Neural cell (in vitro differentiated cells): ENCODE data around the gene RENBP. TPM values are rescaled to one million over a fixed set of nuclear protein-coding genes. Genes with fewer than 3 reads are reported as not detected.

Source experiments
- H2AFZ ChIP-seq: fragments of 200-600, 300-800 bp; sonication (generic), shearing (Covaris generic); 2 replicates; pipeline ENCODE4 v1.6.0; 2014; ENCODE audit warnings: low read depth, mild to moderate bottlenecking, antibody characterized with exemption, low read length, moderate library complexity
- H3F3A ChIP-seq: fragments of 200-600 bp; shearing (Covaris generic); 2 replicates; pipeline ENCODE4 v1.6.1; 2016; ENCODE audit warnings: mild to moderate bottlenecking, moderate library complexity, mixed read lengths, antibody characterized with exemption, low read length; ENCODE audit not compliant: insufficient read depth, poor library complexity, severe bottlenecking
- H3K27ac ChIP-seq: fragments of 200-600, 300-800 bp; sonication (generic), shearing (Covaris generic); 2 replicates; pipeline ENCODE4 v1.5.1; 2014; ENCODE audit warnings: mild to moderate bottlenecking, low read length, moderate library complexity
- H3K27me3 ChIP-seq: fragments of 300-800, 200-600 bp; sonication (generic), shearing (Covaris generic); 2 replicates; pipeline ENCODE4 v1.6.0; 2014; ENCODE audit warnings: mild to moderate bottlenecking, low read depth, low read length, moderate library complexity; ENCODE audit not compliant: insufficient read depth
- H3K36me3 ChIP-seq: fragments of 300-800, 200-600 bp; sonication (generic), shearing (Covaris generic); 2 replicates; pipeline ENCODE4 v1.5.1; 2014; ENCODE audit warnings: mild to moderate bottlenecking, antibody characterized with exemption, low read length, moderate library complexity; ENCODE audit not compliant: insufficient read depth
- H3K4me2 ChIP-seq: fragments of 300-800, 200-600 bp; sonication (generic), shearing (Covaris generic); 2 replicates; pipeline ENCODE4 v1.6.0; 2014; ENCODE audit warnings: mild to moderate bottlenecking, low read length
- H3K4me3 ChIP-seq: fragments of 300-800, 200-600 bp; sonication (generic), shearing (Covaris generic); 2 replicates; pipeline ENCODE4 v1.5.1; 2014; ENCODE audit warnings: mild to moderate bottlenecking, low read length, moderate library complexity
- H3K79me2 ChIP-seq: fragments of 200-600 bp; shearing (Covaris generic); replicated peaks from 2 replicates; pipeline ENCODE4 v1.6.0; 2014; ENCODE audit warnings: mild to moderate bottlenecking, low read length, moderate library complexity; ENCODE audit not compliant: insufficient read depth
- H3K9ac ChIP-seq: fragments of 300-800, 200-600 bp; sonication (generic), shearing (Covaris generic); 2 replicates; pipeline ENCODE4 v1.6.1; 2016; ENCODE audit warnings: mild to moderate bottlenecking, low read length, mixed read lengths
- H3K9me2 ChIP-seq: fragments of 200-600 bp; shearing (Covaris generic); 2 replicates; pipeline ENCODE4 v1.6.1; 2016; ENCODE audit warnings: mild to moderate bottlenecking, low read length, mixed read lengths; ENCODE audit not compliant: insufficient read depth
- H3K9me3 ChIP-seq: fragments of 200-600, 300-800 bp; sonication (generic), shearing (Covaris generic); 2 replicates; pipeline ENCODE4 v1.6.1; 2016; ENCODE audit warnings: mild to moderate bottlenecking, mixed run types, low read length, moderate library complexity, mixed read lengths
- H4K20me1 ChIP-seq: fragments of 200-600 bp; shearing (Covaris generic); 2 replicates; pipeline ENCODE4 v1.6.1; 2016; ENCODE audit warnings: mild to moderate bottlenecking, mixed run types; ENCODE audit not compliant: insufficient read depth
- EP300 ChIP-seq: fragments of 450-650 bp; conservative IDR thresholded peaks from 2 replicates; pipeline ENCODE4 v1.6.1; 2014; ENCODE audit warnings: antibody characterized with exemption, mild to moderate bottlenecking, moderate library complexity; ENCODE audit not compliant: poor library complexity, severe bottlenecking
- EZH2 ChIP-seq: fragments of 200-600, 300-800 bp; shearing (Covaris generic), sonication (generic); IDR thresholded peaks from 2 replicates; pipeline ENCODE4 v1.6.1; 2014; ENCODE audit warnings: antibody characterized with exemption, low read length, borderline replicate concordance, mild to moderate bottlenecking; ENCODE audit not compliant: insufficient read depth, poor library complexity, severe bottlenecking
- MXI1 ChIP-seq: fragments of 450-650 bp; conservative IDR thresholded peaks from 2 replicates; pipeline ENCODE4 v1.6.1; 2014; ENCODE audit warnings: antibody characterized with exemption, mild to moderate bottlenecking; ENCODE audit not compliant: poor library complexity, severe bottlenecking
- POLR2AphosphoS5 ChIP-seq: IDR thresholded peaks from 2 replicates; pipeline ENCODE4 v1.6.1; 2012
- RAD21 ChIP-seq: fragments of 450-650 bp; conservative IDR thresholded peaks from 2 replicates; pipeline ENCODE4 v1.6.1; 2014; ENCODE audit warnings: antibody characterized with exemption, mild to moderate bottlenecking, moderate library complexity
- SMC3 ChIP-seq: fragments of 450-650 bp; conservative IDR thresholded peaks from 2 replicates; pipeline ENCODE4 v1.6.1; 2014; ENCODE audit warnings: antibody characterized with exemption, mild to moderate bottlenecking, moderate library complexity; ENCODE audit not compliant: poor library complexity
- TAF1 ChIP-seq: IDR thresholded peaks from 2 replicates; pipeline ENCODE4 v1.6.1; 2012; ENCODE audit warnings: low read depth
- polyA plus RNA-seq: library from polyadenylated mRNA; depleted of rRNA; stranded (reverse); fragments of >200 nt; gene quantifications from 2 replicates; pipeline ENCODE4 v1.2.3, GENCODE V29; 2014
- TF ChIP-seq, protein P1 (sequence below): IDR thresholded peaks from 2 replicates; pipeline ENCODE4 v1.6.1; 2012; ENCODE audit warnings: borderline replicate concordance
- TF ChIP-seq, protein P2 (sequence below): fragments of 450-650 bp; IDR thresholded peaks from 2 replicates; pipeline ENCODE4 v1.5.1; 2014; ENCODE audit warnings: antibody characterized with exemption, mild to moderate bottlenecking, moderate library complexity; ENCODE audit not compliant: poor library complexity, severe bottlenecking

RENBP gene
- polyA plus RNA-seq, 1 donor from 2014 or later, result 0.89 TPM

DNA sequence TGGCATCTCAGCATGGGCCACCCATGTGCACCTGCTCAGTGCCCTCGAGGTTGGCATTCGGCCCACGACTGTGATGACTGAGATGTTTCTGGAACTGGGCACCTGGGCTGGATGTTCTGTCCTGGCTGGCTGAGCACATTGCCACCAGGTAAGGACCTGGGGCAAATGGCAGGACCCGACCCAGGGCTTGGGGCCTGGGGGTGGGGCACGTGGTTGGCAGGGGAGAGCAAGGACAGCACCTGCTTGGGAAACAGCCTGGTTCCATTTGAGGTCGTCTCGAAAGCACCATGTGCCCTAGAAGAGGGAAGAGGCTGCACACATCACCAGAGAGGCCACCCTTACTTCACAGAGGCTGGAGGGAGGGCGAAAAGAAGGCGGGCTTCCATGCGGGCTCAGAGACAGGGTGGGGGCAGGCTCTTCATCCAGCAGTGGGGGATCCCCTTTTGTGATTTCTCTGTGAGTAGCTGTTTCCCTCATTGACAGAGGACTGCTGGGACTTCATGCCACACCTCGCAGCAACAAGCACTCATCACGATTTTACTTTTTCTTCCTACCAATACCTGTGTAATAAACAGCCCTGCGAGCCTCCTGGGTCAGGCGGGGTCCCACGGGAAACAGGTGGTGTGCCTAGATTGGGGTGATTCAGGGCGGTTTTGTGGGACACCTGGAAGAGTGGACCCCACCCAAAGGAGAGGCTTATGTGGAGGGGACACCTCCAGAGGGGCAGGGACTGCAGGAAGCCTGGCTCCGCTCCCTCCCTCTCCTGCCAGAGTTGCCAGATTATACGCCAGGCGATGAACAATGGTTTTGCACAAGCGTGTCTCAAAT, 40.1 kb upstream of the RENBP start:
- Histone ChIP-seq H3K4me2 (no peak overlapping the region), H3F3A (no peaks in the 10 kb centered on the region), H3K4me3 (no peak overlapping the region), H3K79me2 (no peaks in the 10 kb centered on the region), H3K9ac (no peak overlapping the region), H4K20me1 (no peaks in the 10 kb centered on the region), H3K36me3 (no peaks in the 10 kb centered on the region), H3K9me3 (no peaks in the 10 kb centered on the region), H3K9me2 (no peaks in the 10 kb centered on the region), H3K27me3 (no peaks in the 10 kb centered on the region), H2AFZ (no peak overlapping the region), H3K27ac (no peak overlapping the region)
- TF ChIP-seq, protein P1, sequence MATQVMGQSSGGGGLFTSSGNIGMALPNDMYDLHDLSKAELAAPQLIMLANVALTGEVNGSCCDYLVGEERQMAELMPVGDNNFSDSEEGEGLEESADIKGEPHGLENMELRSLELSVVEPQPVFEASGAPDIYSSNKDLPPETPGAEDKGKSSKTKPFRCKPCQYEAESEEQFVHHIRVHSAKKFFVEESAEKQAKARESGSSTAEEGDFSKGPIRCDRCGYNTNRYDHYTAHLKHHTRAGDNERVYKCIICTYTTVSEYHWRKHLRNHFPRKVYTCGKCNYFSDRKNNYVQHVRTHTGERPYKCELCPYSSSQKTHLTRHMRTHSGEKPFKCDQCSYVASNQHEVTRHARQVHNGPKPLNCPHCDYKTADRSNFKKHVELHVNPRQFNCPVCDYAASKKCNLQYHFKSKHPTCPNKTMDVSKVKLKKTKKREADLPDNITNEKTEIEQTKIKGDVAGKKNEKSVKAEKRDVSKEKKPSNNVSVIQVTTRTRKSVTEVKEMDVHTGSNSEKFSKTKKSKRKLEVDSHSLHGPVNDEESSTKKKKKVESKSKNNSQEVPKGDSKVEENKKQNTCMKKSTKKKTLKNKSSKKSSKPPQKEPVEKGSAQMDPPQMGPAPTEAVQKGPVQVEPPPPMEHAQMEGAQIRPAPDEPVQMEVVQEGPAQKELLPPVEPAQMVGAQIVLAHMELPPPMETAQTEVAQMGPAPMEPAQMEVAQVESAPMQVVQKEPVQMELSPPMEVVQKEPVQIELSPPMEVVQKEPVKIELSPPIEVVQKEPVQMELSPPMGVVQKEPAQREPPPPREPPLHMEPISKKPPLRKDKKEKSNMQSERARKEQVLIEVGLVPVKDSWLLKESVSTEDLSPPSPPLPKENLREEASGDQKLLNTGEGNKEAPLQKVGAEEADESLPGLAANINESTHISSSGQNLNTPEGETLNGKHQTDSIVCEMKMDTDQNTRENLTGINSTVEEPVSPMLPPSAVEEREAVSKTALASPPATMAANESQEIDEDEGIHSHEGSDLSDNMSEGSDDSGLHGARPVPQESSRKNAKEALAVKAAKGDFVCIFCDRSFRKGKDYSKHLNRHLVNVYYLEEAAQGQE, result no peak
- TF ChIP-seq TAF1, result no peak
- no peak for TF ChIP-seq RAD21
- no peak for TF ChIP-seq MXI1
- TF ChIP-seq EZH2, result no peak

DNA sequence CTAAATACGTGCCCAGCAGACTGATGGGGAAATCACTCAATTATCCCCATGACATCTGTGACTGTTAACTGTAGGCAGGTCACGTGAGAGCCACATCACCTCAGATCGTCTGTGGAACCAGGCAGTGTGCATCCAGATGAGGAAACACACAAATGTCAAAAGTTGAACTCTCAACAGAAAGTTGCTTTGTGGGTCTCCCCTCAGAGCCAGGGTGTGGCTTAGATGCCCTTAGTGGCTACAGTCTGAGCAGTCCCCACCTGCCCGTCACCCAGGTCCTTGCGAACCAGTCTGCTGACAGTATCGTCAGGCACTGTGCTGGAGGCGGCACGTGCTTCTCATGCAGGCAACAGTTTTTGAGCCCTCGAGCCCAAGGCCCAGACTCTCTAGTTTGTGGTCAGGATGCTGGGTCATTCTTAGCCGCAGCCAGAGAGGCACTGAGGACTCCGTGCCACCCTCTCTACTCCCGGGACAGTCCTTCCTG, 38.9 kb upstream of the RENBP start:
- Histone ChIP-seq H3K27me3 (no peaks in the 10 kb centered on the region), H3K79me2 (no peaks in the 10 kb centered on the region)

More for the DNA sequence above, 38.9 kb upstream of the RENBP start:
- Histone ChIP-seq H3K36me3 (no peaks in the 10 kb centered on the region), H3K9ac (no peak overlapping the region), H3K4me3 (no peak overlapping the region), H4K20me1 (no peaks in the 10 kb centered on the region), H3K27ac (no peak overlapping the region), H3K9me2 (no peaks in the 10 kb centered on the region), H3F3A (no peaks in the 10 kb centered on the region), H3K9me3 (no peaks in the 10 kb centered on the region), H3K4me2 (no peak overlapping the region), H2AFZ (no peak overlapping the region)
- TF ChIP-seq TAF1, result no peak
- no peak for TF ChIP-seq MXI1
- TF ChIP-seq EP300, result no peak
- TF ChIP-seq SMC3, result no peak
- no peak for TF ChIP-seq EZH2
- no peak for TF ChIP-seq RAD21
- TF ChIP-seq POLR2AphosphoS5, result no peak
- TF ChIP-seq, protein P2, sequence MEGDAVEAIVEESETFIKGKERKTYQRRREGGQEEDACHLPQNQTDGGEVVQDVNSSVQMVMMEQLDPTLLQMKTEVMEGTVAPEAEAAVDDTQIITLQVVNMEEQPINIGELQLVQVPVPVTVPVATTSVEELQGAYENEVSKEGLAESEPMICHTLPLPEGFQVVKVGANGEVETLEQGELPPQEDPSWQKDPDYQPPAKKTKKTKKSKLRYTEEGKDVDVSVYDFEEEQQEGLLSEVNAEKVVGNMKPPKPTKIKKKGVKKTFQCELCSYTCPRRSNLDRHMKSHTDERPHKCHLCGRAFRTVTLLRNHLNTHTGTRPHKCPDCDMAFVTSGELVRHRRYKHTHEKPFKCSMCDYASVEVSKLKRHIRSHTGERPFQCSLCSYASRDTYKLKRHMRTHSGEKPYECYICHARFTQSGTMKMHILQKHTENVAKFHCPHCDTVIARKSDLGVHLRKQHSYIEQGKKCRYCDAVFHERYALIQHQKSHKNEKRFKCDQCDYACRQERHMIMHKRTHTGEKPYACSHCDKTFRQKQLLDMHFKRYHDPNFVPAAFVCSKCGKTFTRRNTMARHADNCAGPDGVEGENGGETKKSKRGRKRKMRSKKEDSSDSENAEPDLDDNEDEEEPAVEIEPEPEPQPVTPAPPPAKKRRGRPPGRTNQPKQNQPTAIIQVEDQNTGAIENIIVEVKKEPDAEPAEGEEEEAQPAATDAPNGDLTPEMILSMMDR, result no peak
- TF ChIP-seq, protein P1, result no peak
